HG03103 (cell line): Measurements from ENCODE around the gene HHEX.
"Not testable (repeated sequence)": the region's sequence is repeated elsewhere in the genome, so short reads cannot be mapped to it uniquely, and the experiment has no call there.

Source experiments
- ATAC-seq: cut with Tn5 transposase; IDR thresholded peaks from one replicate; pipeline ENCODE4 v1.9.1; 2021; ENCODE audit warnings: low read depth; ENCODE audit not compliant: unreplicated experiment

HHEX gene

DNA sequence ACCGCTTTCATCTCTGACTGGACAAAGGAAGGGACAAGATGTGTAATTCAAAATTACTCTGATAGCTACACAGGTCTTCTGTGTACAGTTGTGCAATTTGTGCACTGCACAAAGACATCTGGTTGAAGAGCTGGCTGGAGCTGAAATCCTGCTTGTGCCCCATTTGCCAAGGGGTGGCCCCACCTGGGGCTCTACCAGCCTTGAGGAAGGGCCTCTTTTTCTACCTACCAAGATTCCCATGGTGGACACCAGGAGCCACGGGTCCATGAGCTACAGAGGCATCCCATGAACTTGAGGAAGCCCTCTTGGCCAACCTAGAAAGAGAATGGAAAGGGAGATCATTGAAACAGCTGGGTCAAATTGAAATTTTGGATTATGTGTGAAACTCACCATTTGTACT, 43.2 kb downstream of the HHEX start:
- ATAC-seq, result no peak

- no peak for ATAC-seq
Measured at GRCh38 chr10:92734301-92734700, 44.5 kb downstream of the HHEX start.

GRCh38 chr10:92735938-92736337, 46.2 kb downstream of the HHEX start:
- ATAC-seq, result no peak

DNA sequence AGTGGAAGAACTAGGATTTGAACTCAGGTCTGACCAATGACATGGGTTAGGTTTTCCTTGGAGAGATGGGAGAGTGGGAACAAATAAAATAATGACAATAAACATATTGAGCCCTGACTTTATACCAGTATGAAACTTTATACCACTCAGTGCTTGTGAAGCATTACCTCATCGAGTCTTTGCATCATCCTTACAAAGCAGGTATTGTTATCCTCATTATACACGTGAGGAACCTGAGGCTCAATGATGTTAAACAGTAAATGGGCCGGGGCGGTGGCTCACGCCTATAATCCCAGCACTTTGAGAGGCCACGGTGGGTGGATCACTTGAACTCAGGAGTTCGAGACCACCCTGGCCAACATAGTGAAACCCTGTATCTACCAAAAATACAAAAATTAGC, 47.7 kb downstream of the HHEX start:
- no peak for ATAC-seq

DNA sequence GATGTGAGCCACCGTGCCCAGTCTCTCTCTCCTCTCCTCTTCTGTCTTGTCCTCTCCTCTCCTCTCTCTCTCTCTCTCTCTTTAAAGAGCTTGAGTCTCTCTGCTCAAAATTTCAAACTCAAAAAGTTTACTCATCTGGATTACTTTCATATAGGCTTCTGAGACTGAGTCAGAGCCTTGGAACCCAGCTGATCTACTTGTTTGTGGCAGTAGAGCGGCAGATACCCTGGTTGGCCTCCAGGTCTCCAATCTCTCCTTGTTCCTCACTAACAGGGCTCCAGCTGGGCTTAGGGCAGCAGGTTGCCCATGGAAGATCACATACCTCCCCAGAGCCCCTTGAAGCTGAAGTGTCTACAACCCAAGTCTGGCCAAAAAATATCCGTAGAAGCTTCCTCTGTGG, 51.0 kb downstream of the HHEX start:
- ATAC-seq, result no peak

DNA sequence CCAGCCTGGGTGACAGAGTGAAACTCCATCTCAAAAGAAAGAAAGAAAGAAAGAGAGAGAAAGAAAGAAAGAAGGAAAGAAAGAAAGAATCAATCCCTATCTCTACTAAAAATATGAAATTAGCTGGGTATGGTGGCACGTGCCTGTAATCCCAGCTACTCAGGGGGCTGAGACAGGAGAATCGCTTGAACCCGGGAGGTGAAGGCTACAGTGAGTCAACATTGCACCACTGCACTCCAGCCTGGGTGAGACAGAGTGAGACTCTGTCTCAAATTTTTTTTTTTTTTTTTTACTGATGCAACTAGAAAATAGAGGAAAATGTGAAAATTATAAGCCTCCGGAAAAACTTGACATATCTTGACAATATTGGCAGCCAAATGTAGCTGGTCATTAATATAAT, 52.0 kb downstream of the HHEX start:
- not testable (repeated sequence) for ATAC-seq

- peak; percentile 96 for ATAC-seq
Measured at GRCh38 chr10:92742331-92743228, 52.8 kb downstream of the HHEX start.
